Measurements from ENCODE around the gene MLC1. TPM values are rescaled to one million over a fixed set of nuclear protein-coding genes. Genes with fewer than 3 reads are reported as not detected.

The MLC1 gene
- polyA plus RNA-seq, 1 donor (not counting 4 experiments of a cell fraction or from before 2014, with no cell fraction given), result not detected

GRCh38 chr22:50070366-50070765 lies 14.9 kb downstream of the MLC1 start:
- H3K27me3 ChIP-seq (ENCODE audit: control insufficient read depth, extremely low read depth, insufficient read depth, low read length), result peaks cover 11% of the 10 kb centered on the region
- H2AFZ ChIP-seq (ENCODE audit: control insufficient read depth, low read length), result no peak overlapping the region
- H3K9ac ChIP-seq (ENCODE audit: control insufficient read depth, extremely low read depth, insufficient read depth, low read length), result no peak overlapping the region

DNA sequence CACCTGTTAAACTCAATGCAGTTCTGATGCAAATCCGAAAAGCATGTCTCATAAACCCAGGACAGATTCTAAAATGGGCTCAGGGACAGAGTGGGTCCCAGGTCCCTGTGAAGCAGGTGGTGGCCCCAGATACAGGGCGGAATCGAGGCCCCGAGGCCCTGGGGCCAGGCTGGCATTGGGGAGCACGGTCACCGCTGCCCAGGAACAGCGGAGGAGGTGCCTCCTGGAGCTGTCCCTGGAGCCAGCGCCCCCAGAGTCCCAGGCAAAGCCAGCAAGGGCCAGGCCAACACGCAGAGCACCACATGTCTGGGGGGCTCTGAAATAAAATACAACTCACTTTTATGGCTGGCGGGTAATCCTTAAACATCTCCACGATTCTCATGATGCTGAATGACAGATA lies 17.1 kb downstream of the MLC1 start:
- Histone ChIP-seq H3K4me3 (ENCODE audit: control insufficient read depth in 2 of 3, extremely low read depth in 1 of 3, insufficient read depth in 2 of 3, low read depth in 1 of 3, low read length in 3 of 3) (no peak overlapping the region), H3K4me1 (ENCODE audit: control insufficient read depth, extremely low read depth, insufficient read depth, low read length) (no peaks in the 10 kb centered on the region), H3K4me2 (ENCODE audit: control insufficient read depth, extremely low read depth, insufficient read depth, low read depth, low read length) (no peak overlapping the region), H3K36me3 (ENCODE audit: control insufficient read depth in 2 of 2, extremely low read depth in 1 of 2, insufficient read depth in 2 of 2, low read length in 2 of 2) (no peaks in the 10 kb centered on the region), H3K79me2 (ENCODE audit: control insufficient read depth, insufficient read depth, low read length) (no peaks in the 10 kb centered on the region), H3K27me3 (ENCODE audit: control insufficient read depth, extremely low read depth, insufficient read depth, low read length) (no peaks in the 10 kb centered on the region), H4K20me1 (ENCODE audit: control insufficient read depth, extremely low read depth, insufficient read depth, low read length) (no peaks in the 10 kb centered on the region), H3K9ac (ENCODE audit: control insufficient read depth, extremely low read depth, insufficient read depth, low read length) (no peak overlapping the region), H2AFZ (ENCODE audit: control insufficient read depth, low read length) (no peak overlapping the region), H3K9me3 (ENCODE audit: control insufficient read depth, low read depth, low read length) (no peaks in the 10 kb centered on the region), H3K27ac (ENCODE audit: control insufficient read depth, insufficient read depth, low read length) (no peak overlapping the region), H3K9me1 (ENCODE audit: control insufficient read depth, extremely low read depth, insufficient read depth, low read length) (no peaks in the 10 kb centered on the region)
- dilution Hi-C loops (cut with MboI; ENCODE audit: extremely low pct_ligation_motif_present, low sequenced_read_pairs), result no loop called here
- DNase-seq (ENCODE audit: low read depth, low spot score), result no peak
- TF ChIP-seq CTCF (optimal IDR thresholded peaks at IDR 0.05 in 1 of 3, IDR thresholded peaks at IDR 0.05 in 1 of 3, conservative IDR thresholded peaks at IDR 0.05 in 1 of 3; ENCODE audit: extremely low read depth in 1 of 3, insufficient read depth in 2 of 3, low read length in 3 of 3) (no peak), EZH2 (IDR thresholded peaks at IDR 0.05; ENCODE audit: low read length) (no peak)
- no peak for FAIRE-seq

More at GRCh38 chr22:50070366-50070765, 14.9 kb downstream of the MLC1 start:
- dilution Hi-C loops (cut with MboI; ENCODE audit: extremely low pct_ligation_motif_present, low sequenced_read_pairs), result no loop called here
- Histone ChIP-seq H3K79me2 (ENCODE audit: control insufficient read depth, insufficient read depth, low read length) (no peaks in the 10 kb centered on the region), H3K4me3 (ENCODE audit: control insufficient read depth in 2 of 3, extremely low read depth in 1 of 3, insufficient read depth in 2 of 3, low read depth in 1 of 3, low read length in 3 of 3) (no peak overlapping the region), H3K4me2 (ENCODE audit: control insufficient read depth, extremely low read depth, insufficient read depth, low read depth, low read length) (no peak overlapping the region), H3K9me1 (ENCODE audit: control insufficient read depth, extremely low read depth, insufficient read depth, low read length) (no peaks in the 10 kb centered on the region), H3K27ac (ENCODE audit: control insufficient read depth, insufficient read depth, low read length) (no peak overlapping the region), H3K36me3 (ENCODE audit: control insufficient read depth in 2 of 2, extremely low read depth in 1 of 2, insufficient read depth in 2 of 2, low read length in 2 of 2) (no peaks in the 10 kb centered on the region), H4K20me1 (ENCODE audit: control insufficient read depth, extremely low read depth, insufficient read depth, low read length) (no peaks in the 10 kb centered on the region), H3K4me1 (ENCODE audit: control insufficient read depth, extremely low read depth, insufficient read depth, low read length) (no peaks in the 10 kb centered on the region), H3K9me3 (ENCODE audit: control insufficient read depth, low read depth, low read length) (no peaks in the 10 kb centered on the region)
- TF ChIP-seq CTCF (optimal IDR thresholded peaks at IDR 0.05 in 1 of 3, IDR thresholded peaks at IDR 0.05 in 1 of 3, conservative IDR thresholded peaks at IDR 0.05 in 1 of 3; ENCODE audit: extremely low read depth in 1 of 3, insufficient read depth in 2 of 3, low read length in 3 of 3), result no peak
- no peak for TF ChIP-seq EZH2 (IDR thresholded peaks at IDR 0.05; ENCODE audit: low read length)
- FAIRE-seq, result no peak
- DNase-seq (ENCODE audit: low read depth, low spot score), result no peak
